ENCODE data around the gene NLK.
"Not testable (repeated sequence)": the region's sequence is repeated elsewhere in the genome, so short reads cannot be mapped to it uniquely, and the experiment has no call there.

NLK gene

GRCh38 chr17:28226563-28227315 is 184.3 kb downstream of the NLK start:
- DNase-seq, result no peak
- Mint-ChIP-seq H3K9me3 (no peaks in the 10 kb centered on the region), H3K4me1 (peaks cover 30% of the 10 kb centered on the region), H3K4me3 (peak overlapping the region; percentile 69 to 91), H3K27ac (no peak overlapping the region), H3K27me3 (peaks cover 59% of the 10 kb centered on the region)
- no peak for ATAC-seq

- H3K27me3 Mint-ChIP-seq, result peaks cover 66% of the 10 kb centered on the region
- H3K4me1 Mint-ChIP-seq, result peaks cover 30% of the 10 kb centered on the region
- H3K27ac Mint-ChIP-seq, result no peak overlapping the region
- ATAC-seq, result peak; percentile 69
- no peaks in the 10 kb centered on the region for H3K9me3 Mint-ChIP-seq
- peak; percentile 27 to 39 for DNase-seq
- H3K4me3 Mint-ChIP-seq, result peak overlapping the region; percentile 69 to 91
These were observed 185.0 kb downstream of the NLK start for GRCh38 chr17:28227316-28228108.

GRCh38 chr17:28228109-28228840 is 185.8 kb downstream of the NLK start:
- DNase-seq (no peak), ATAC-seq (peak; percentile 36)
- H3K4me3 Mint-ChIP-seq, result peak overlapping the region; percentile 69 to 91
- H3K27ac Mint-ChIP-seq, result no peak overlapping the region
- peaks cover 68% of the 10 kb centered on the region for H3K27me3 Mint-ChIP-seq
- H3K4me1 Mint-ChIP-seq, result peaks cover 30% of the 10 kb centered on the region
- H3K9me3 Mint-ChIP-seq, result no peaks in the 10 kb centered on the region

GRCh38 chr17:28228986-28229729 is 186.7 kb downstream of the NLK start:
- peaks cover 74% of the 10 kb centered on the region for H3K27me3 Mint-ChIP-seq
- DNase-seq (no peak), ATAC-seq (no peak)
- peaks cover 30% of the 10 kb centered on the region for H3K4me1 Mint-ChIP-seq
- H3K4me3 Mint-ChIP-seq, result no peak overlapping the region
- H3K9me3 Mint-ChIP-seq, result no peaks in the 10 kb centered on the region
- H3K27ac Mint-ChIP-seq, result no peak overlapping the region

GRCh38 chr17:28230011-28230410 is 187.5 kb downstream of the NLK start:
- H3K9me3 Mint-ChIP-seq, result no peaks in the 10 kb centered on the region
- H3K27ac Mint-ChIP-seq, result no peak overlapping the region
- DNase-seq (peak in 1 of 2 donors; percentile 31), ATAC-seq (peak; percentile 78)
- peaks cover 30% of the 10 kb centered on the region for H3K4me1 Mint-ChIP-seq
- H3K4me3 Mint-ChIP-seq, result no peak overlapping the region
- H3K27me3 Mint-ChIP-seq, result peaks cover 74% of the 10 kb centered on the region

- H3K4me3 Mint-ChIP-seq, H3K9me3 Mint-ChIP-seq, DNase-seq, H3K27ac Mint-ChIP-seq, ATAC-seq: not testable (repeated sequence)
- H3K4me1 Mint-ChIP-seq, result peaks cover 30% of the 10 kb centered on the region
- peaks cover 71% of the 10 kb centered on the region for H3K27me3 Mint-ChIP-seq
These were observed 188.1 kb downstream of the NLK start for GRCh38 chr17:28230607-28231006.

GRCh38 chr17:28231624-28232023 is 189.1 kb downstream of the NLK start:
- Mint-ChIP-seq H3K27me3 (peaks cover 61% of the 10 kb centered on the region), H3K4me1 (peaks cover 28% of the 10 kb centered on the region)
- H3K27ac Mint-ChIP-seq, H3K4me3 Mint-ChIP-seq, DNase-seq, H3K9me3 Mint-ChIP-seq, ATAC-seq: not testable (repeated sequence)

GRCh38 chr17:28232966-28233870 is 190.7 kb downstream of the NLK start:
- H3K9me3 Mint-ChIP-seq, H3K4me3 Mint-ChIP-seq, H3K27ac Mint-ChIP-seq, ATAC-seq, DNase-seq: not testable (repeated sequence)
- Mint-ChIP-seq H3K4me1 (peaks cover 12% of the 10 kb centered on the region), H3K27me3 (peaks cover 45% of the 10 kb centered on the region)

- ATAC-seq, H3K27ac Mint-ChIP-seq, H3K9me3 Mint-ChIP-seq, H3K4me1 Mint-ChIP-seq, DNase-seq, H3K4me3 Mint-ChIP-seq: not testable (repeated sequence)
- peaks cover 35% of the 10 kb centered on the region for H3K27me3 Mint-ChIP-seq
These were observed 191.7 kb downstream of the NLK start for GRCh38 chr17:28233872-28234856.

GRCh38 chr17:28235066-28235700 is 192.7 kb downstream of the NLK start:
- not testable (repeated sequence) for H3K27ac Mint-ChIP-seq, H3K4me3 Mint-ChIP-seq, H3K9me3 Mint-ChIP-seq, H3K4me1 Mint-ChIP-seq, DNase-seq, ATAC-seq
- peaks cover 25% of the 10 kb centered on the region for H3K27me3 Mint-ChIP-seq

GRCh38 chr17:28236033-28236653 is 193.7 kb downstream of the NLK start:
- not testable (repeated sequence) for H3K27ac Mint-ChIP-seq, H3K9me3 Mint-ChIP-seq, H3K4me1 Mint-ChIP-seq, ATAC-seq, H3K4me3 Mint-ChIP-seq, DNase-seq
- H3K27me3 Mint-ChIP-seq, result peaks cover 16% of the 10 kb centered on the region

- H3K4me3 Mint-ChIP-seq, result not testable (repeated sequence)
These were observed 196.2 kb downstream of the NLK start for GRCh38 chr17:28238547-28239270.

More at GRCh38 chr17:28238547-28239270, 196.2 kb downstream of the NLK start:
- DNase-seq, ATAC-seq, H3K27me3 Mint-ChIP-seq, H3K9me3 Mint-ChIP-seq, H3K4me1 Mint-ChIP-seq, H3K27ac Mint-ChIP-seq: not testable (repeated sequence)
